SU-DHL-6 (cell line): ENCODE results near the gene NSDHL.
"Not testable (repeated sequence)": the region's sequence is repeated elsewhere in the genome, so short reads cannot be mapped to it uniquely, and the experiment has no call there.

ENCODE experiments used
- H2AFZ ChIP-seq: fragments of 200-600 bp; sonication (generic); 2 replicates; pipeline ENCODE4 v1.6.1; 2014; ENCODE audit warnings: low read depth, mild to moderate bottlenecking, moderate library complexity, mixed read lengths, antibody characterized with exemption, low read length; ENCODE audit not compliant: severe bottlenecking
- H3F3A ChIP-seq: fragments of 200-600 bp; shearing (Covaris generic); 2 replicates; pipeline ENCODE4 v1.6.0; 2016; ENCODE audit warnings: antibody characterized with exemption, mild to moderate bottlenecking; ENCODE audit not compliant: insufficient read depth
- H3K27ac ChIP-seq: fragments of 200-600 bp; sonication (generic); 2 replicates; pipeline ENCODE4 v1.5.1; 2016; ENCODE audit warnings: low read depth, mild to moderate bottlenecking, low read length, moderate library complexity, mixed read lengths
- H3K27me3 ChIP-seq: fragments of 200-600 bp; sonication (generic), shearing (Covaris generic); 2 replicates; pipeline ENCODE4 v1.6.0; 2014; ENCODE audit warnings: mild to moderate bottlenecking, low read length
- H3K36me3 ChIP-seq: fragments of 200-600 bp; sonication (generic); 2 replicates; pipeline ENCODE4 v1.6.1; 2014; ENCODE audit warnings: mild to moderate bottlenecking, low read length, mixed read lengths
- H3K4me2 ChIP-seq: fragments of 300-600, 200-600 bp; shearing (Covaris generic), sonication (generic); 2 replicates; pipeline ENCODE4 v1.6.0; 2014; ENCODE audit warnings: low read length, low read depth, mild to moderate bottlenecking; ENCODE audit not compliant: poor library complexity, severe bottlenecking
- H3K4me3 ChIP-seq: fragments of 200-600 bp; sonication (generic); 2 replicates; pipeline ENCODE4 v1.5.1; 2014; ENCODE audit warnings: antibody characterized with exemption, low read length, mild to moderate bottlenecking, mixed read lengths; ENCODE audit not compliant: insufficient read depth, poor library complexity, severe bottlenecking
- H3K79me2 ChIP-seq: fragments of 200-600 bp; sonication (generic); 2 replicates; pipeline ENCODE4 v1.6.1; 2014; ENCODE audit warnings: mild to moderate bottlenecking, low read length, moderate library complexity; ENCODE audit not compliant: insufficient read depth
- H3K9ac ChIP-seq: fragments of 200-600 bp; sonication (generic); 2 replicates; pipeline ENCODE4 v1.7.0; 2014; ENCODE audit warnings: mild to moderate bottlenecking, low read length
- H3K9me2 ChIP-seq: fragments of 200-600 bp; sonication (generic); replicated peaks from 2 replicates; pipeline ENCODE4 v1.6.1; 2014; ENCODE audit warnings: low read length; ENCODE audit not compliant: insufficient read depth
- H3K9me3 ChIP-seq: fragments of 200-600 bp; sonication (generic); 2 replicates; pipeline ENCODE4 v1.6.1; 2014; ENCODE audit warnings: low read length, mixed read lengths; ENCODE audit not compliant: insufficient read depth
- H4K20me1 ChIP-seq: fragments of 200-600 bp; sonication (generic); 2 replicates; pipeline ENCODE4 v1.6.1; 2014; ENCODE audit warnings: low read depth, mild to moderate bottlenecking, antibody characterized with exemption, low read length, moderate library complexity, mixed read lengths
- EZH2phosphoT487 ChIP-seq: fragments of 200-600 bp; sonication (generic), shearing (Covaris generic); conservative IDR thresholded peaks from 2 replicates; pipeline ENCODE4 v1.6.1; 2018; ENCODE audit warnings: mild to moderate bottlenecking, antibody characterized with exemption, low read length, moderate library complexity, mixed read lengths
- TF ChIP-seq, protein P1 (sequence below): fragments of 200-600 bp; sonication (generic); IDR thresholded peaks from one replicate; pipeline ENCODE4 v1.5.1; 2017; ENCODE audit warnings: antibody characterized with exemption, mild to moderate bottlenecking, low read length, moderate library complexity; ENCODE audit not compliant: insufficient read depth, poor library complexity, severe bottlenecking

Gene NSDHL

GRCh38 chrX:152830312-152831305 is at the start of gene NSDHL, which contains the start of gene CETN2:
NSDHL (plus strand) TSS chrX:152831063; CDS start chrX:152846325, 15,262 bp downstream.
CETN2 (minus strand) TSS chrX:152830757; CDS start chrX:152830710, 47 bp downstream.
- H3K27ac ChIP-seq: 0 out of 2 replicates have a peak within 1 kb of the TSS, but pooled peaks have one; percentile 23
- no peaks in the 10 kb centered on the region for H3F3A ChIP-seq
- peak within 1 kb of the TSS; percentile 84 for H3K9ac ChIP-seq
- peaks cover 28% of the 10 kb centered on the region; the same call in 1 of the 2 replicates for H3K79me2 ChIP-seq
- TF ChIP-seq, protein P1, sequence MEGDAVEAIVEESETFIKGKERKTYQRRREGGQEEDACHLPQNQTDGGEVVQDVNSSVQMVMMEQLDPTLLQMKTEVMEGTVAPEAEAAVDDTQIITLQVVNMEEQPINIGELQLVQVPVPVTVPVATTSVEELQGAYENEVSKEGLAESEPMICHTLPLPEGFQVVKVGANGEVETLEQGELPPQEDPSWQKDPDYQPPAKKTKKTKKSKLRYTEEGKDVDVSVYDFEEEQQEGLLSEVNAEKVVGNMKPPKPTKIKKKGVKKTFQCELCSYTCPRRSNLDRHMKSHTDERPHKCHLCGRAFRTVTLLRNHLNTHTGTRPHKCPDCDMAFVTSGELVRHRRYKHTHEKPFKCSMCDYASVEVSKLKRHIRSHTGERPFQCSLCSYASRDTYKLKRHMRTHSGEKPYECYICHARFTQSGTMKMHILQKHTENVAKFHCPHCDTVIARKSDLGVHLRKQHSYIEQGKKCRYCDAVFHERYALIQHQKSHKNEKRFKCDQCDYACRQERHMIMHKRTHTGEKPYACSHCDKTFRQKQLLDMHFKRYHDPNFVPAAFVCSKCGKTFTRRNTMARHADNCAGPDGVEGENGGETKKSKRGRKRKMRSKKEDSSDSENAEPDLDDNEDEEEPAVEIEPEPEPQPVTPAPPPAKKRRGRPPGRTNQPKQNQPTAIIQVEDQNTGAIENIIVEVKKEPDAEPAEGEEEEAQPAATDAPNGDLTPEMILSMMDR: no peak
- TF ChIP-seq EZH2phosphoT487: no peak
- H3K4me2 ChIP-seq: peak within 1 kb of the TSS; percentile 78
- H3K4me3 ChIP-seq: peak within 1 kb of the TSS; percentile 89
- no peaks in the 10 kb centered on the region for H3K9me2 ChIP-seq
- H3K27me3 ChIP-seq: no peaks in the 10 kb centered on the region
- peak within 1 kb of the TSS; percentile 67 for H2AFZ ChIP-seq
- no peaks in the 10 kb centered on the region for H4K20me1 ChIP-seq
- H3K36me3 ChIP-seq: no peaks in the 10 kb centered on the region
- no peaks in the 10 kb centered on the region for H3K9me3 ChIP-seq

DNA sequence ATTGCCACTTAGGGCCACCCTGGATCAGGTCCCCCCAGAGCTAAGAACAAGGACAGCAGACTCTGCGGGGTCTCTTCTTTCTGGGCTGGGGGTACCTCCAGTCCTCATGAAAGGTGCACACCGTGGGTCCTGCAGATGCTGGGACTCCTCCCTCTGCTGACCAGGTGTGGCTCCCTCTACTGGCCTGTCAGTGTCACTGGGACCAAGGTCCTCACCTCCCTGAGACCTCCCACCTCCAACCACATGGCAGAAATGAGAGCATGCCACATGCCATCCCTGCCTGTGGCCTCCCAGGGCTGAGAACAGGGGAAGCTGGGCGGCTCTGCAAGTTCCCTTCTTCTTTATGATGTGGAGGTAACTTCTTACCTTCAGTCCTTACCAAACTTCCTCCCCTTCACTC is 43.8 kb upstream of the NSDHL start:
- not testable (repeated sequence) for H3K79me2 ChIP-seq, H3K36me3 ChIP-seq, H2AFZ ChIP-seq, H3K9ac ChIP-seq, H3K9me3 ChIP-seq, H3K27ac ChIP-seq, H4K20me1 ChIP-seq, H3K4me3 ChIP-seq, H3F3A ChIP-seq, H3K27me3 ChIP-seq, H3K9me2 ChIP-seq, H3K4me2 ChIP-seq

GRCh38 chrX:152798945-152799344 is 31.9 kb upstream of the NSDHL start:
- H3F3A ChIP-seq: no peaks in the 10 kb centered on the region
- H2AFZ ChIP-seq: no peak overlapping the region
- H3K9ac ChIP-seq: no peak overlapping the region
- H3K27ac ChIP-seq: no peak overlapping the region
- no peak for TF ChIP-seq EZH2phosphoT487
- no peaks in the 10 kb centered on the region for H4K20me1 ChIP-seq
- no peak overlapping the region for H3K4me2 ChIP-seq
- no peaks in the 10 kb centered on the region for H3K9me2 ChIP-seq
- no peaks in the 10 kb centered on the region for H3K27me3 ChIP-seq
- no peak overlapping the region for H3K4me3 ChIP-seq
- no peaks in the 10 kb centered on the region for H3K79me2 ChIP-seq
- H3K36me3 ChIP-seq: no peaks in the 10 kb centered on the region
- no peaks in the 10 kb centered on the region for H3K9me3 ChIP-seq

DNA sequence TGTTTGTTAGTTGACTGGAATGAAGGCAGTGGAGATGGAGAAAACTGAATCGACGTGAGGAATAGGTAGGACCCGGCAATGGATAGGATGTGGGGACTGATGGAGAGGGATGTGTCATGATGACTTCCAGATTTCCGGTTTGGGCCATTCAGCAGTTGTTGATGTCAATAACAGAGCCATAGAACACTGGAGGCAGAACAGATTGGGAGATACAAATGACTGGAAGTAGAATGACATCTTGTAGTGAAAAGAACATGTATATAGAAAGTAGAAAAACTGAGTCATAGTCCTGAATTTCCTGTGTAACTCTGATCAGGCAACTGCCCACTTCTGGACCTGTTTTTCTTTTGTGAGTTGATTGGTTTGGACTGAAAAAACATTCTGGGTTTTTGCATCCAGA is 24.8 kb upstream of the NSDHL start:
- no peaks in the 10 kb centered on the region for H3K9me3 ChIP-seq
- H3K27ac ChIP-seq: no peak overlapping the region
- H3K4me2 ChIP-seq: no peak overlapping the region
- no peaks in the 10 kb centered on the region for H3K36me3 ChIP-seq
- no peaks in the 10 kb centered on the region for H4K20me1 ChIP-seq
- H2AFZ ChIP-seq: no peak overlapping the region
- no peaks in the 10 kb centered on the region for H3K9me2 ChIP-seq
- H3K9ac ChIP-seq: no peak overlapping the region
- H3K27me3 ChIP-seq: no peaks in the 10 kb centered on the region
- no peaks in the 10 kb centered on the region for H3F3A ChIP-seq
- TF ChIP-seq, protein P1: no peak
- TF ChIP-seq EZH2phosphoT487: no peak
- no peaks in the 10 kb centered on the region for H3K79me2 ChIP-seq
- no peak overlapping the region for H3K4me3 ChIP-seq
